Measurements from ENCODE around the gene IGSF21.

DNA sequence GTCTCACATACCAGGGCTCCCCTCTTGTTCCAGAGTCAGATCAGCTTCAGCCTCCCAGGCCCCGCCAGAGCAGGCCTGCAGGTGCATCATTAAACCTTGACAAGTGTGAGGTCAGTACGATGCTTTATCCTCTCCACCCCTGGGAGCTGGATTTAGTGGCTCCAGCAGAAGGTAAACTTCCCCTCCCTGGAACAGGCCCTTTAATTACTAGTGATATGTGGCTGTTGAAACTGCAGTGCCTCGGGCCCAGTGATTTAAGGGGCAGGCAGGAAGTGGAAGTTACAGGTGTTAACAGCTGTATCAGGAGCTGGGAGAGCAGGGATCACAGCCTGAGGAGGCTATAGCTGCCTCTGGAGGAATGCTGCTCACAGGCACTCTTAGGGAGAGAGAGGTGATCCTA, 240.8 kb downstream of the IGSF21 start:
- TF ChIP-seq CTCF (IDR thresholded peaks at IDR 0.05 in 2 of 3, conservative IDR thresholded peaks at IDR 0.05 in 1 of 3; ENCODE audit: control insufficient read depth in 2 of 3, extremely low read depth in 1 of 3, insufficient read depth in 1 of 3, low read depth in 3 of 3, low read length in 3 of 3) (no peak), POLR2A (IDR thresholded peaks at IDR 0.05; ENCODE audit: low read depth, low read length) (no peak), BRCA1 (IDR thresholded peaks at IDR 0.05; ENCODE audit: low read depth, low read length) (no peak), EZH2 (IDR thresholded peaks at IDR 0.05; ENCODE audit: borderline replicate concordance, control insufficient read depth, low read depth, low read length) (no peak), HCFC1 (IDR thresholded peaks at IDR 0.05; ENCODE audit: low read length) (no peak)
- TF ChIP-seq, protein P1, sequence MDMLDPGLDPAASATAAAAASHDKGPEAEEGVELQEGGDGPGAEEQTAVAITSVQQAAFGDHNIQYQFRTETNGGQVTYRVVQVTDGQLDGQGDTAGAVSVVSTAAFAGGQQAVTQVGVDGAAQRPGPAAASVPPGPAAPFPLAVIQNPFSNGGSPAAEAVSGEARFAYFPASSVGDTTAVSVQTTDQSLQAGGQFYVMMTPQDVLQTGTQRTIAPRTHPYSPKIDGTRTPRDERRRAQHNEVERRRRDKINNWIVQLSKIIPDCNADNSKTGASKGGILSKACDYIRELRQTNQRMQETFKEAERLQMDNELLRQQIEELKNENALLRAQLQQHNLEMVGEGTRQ (IDR thresholded peaks at IDR 0.05; ENCODE audit: borderline replicate concordance, low read depth, low read length): no peak

Measured in GM12878 (cell line).